Measurements from ENCODE around the gene SRPK2. TPM values are rescaled to one million over a fixed set of nuclear protein-coding genes. Genes with fewer than 3 reads are reported as not detected.
A peak's percentile ranks its signal among the peaks of the same experiment; 100 is the strongest.

Gene SRPK2
- total RNA-seq, 1 experiment from 2014 or later = 21.6 TPM

- no peak overlapping the region for H3K4me2 ChIP-seq (ENCODE audit: low read length)
- H3K4me3 ChIP-seq (ENCODE audit: low read length) = no peak overlapping the region
- intact Hi-C loops (cut with micrococcal nuclease) = loop anchor here (2.0 kb wide), 1 partner anchor 196 kb away; no protein-coding TSS in a partner anchor
- H3K27me3 ChIP-seq (ENCODE audit: low read length) = no peaks in the 10 kb centered on the region
- peak; percentile 27 for DNase-seq
- peaks cover 7% of the 10 kb centered on the region; the same call in 1 of the 2 replicates for H3K79me2 ChIP-seq (ENCODE audit: low read length)
- TF ChIP-seq CTCF (conservative IDR thresholded peaks at IDR 0.05; ENCODE audit: low read depth, low read length) (peak; percentile 59; the same call in 1 of the 2 replicates), EZH2 (IDR thresholded peaks at IDR 0.05; ENCODE audit: low read length, unreplicated experiment) (no peak)
- no peaks in the 10 kb centered on the region for H3K9me2 ChIP-seq (replicated peaks; ENCODE audit: low read length)
- H3K36me3 ChIP-seq (ENCODE audit: low read depth, low read length) = peaks cover 7% of the 10 kb centered on the region; the same call in 1 of the 2 replicates
- H3K27ac ChIP-seq (ENCODE audit: low read length) = no peak overlapping the region
- no peaks in the 10 kb centered on the region for H3F3A ChIP-seq (ENCODE audit: low read length, unreplicated experiment)
- H3K4me1 ChIP-seq (ENCODE audit: insufficient read depth, low read length) = peaks cover 9% of the 10 kb centered on the region
- ChIA-PET CTCF (interaction anchor here (0.6 kb wide), 2 partner anchors 84 to 650 kb away, joined by 3 to 4 read pairs; no protein-coding TSS in a partner anchor), POLR2A (ENCODE audit: unreplicated experiment) (no interaction called here)
- no peaks in the 10 kb centered on the region for H3K9me3 ChIP-seq (ENCODE audit: low read length)
- BruUV-seq (replicated peaks) = no TSS peak
- H3K9ac ChIP-seq (ENCODE audit: low read length) = no peak overlapping the region
- H2AFZ ChIP-seq (ENCODE audit: low read length) = no peak overlapping the region
- peak; percentile 50; the same call in 1 of the 2 replicates for ATAC-seq
- H4K20me1 ChIP-seq (ENCODE audit: low read length) = no peaks in the 10 kb centered on the region
Observed at GRCh38 chr7:105141068-105141467, 247.7 kb downstream of the SRPK2 start.

- no peak overlapping the region for H2AFZ ChIP-seq (ENCODE audit: low read length)
- peaks cover 11% of the 10 kb centered on the region for H3K4me1 ChIP-seq (ENCODE audit: insufficient read depth, low read length)
- H3K9ac ChIP-seq (ENCODE audit: low read length) = no peak overlapping the region
- no peak overlapping the region for H3K4me2 ChIP-seq (ENCODE audit: low read length)
- no peak overlapping the region for H3K27ac ChIP-seq (ENCODE audit: low read length)
- ChIA-PET POLR2A (ENCODE audit: unreplicated experiment) (no interaction called here), CTCF (no interaction called here)
- ATAC-seq = no peak
- DNase-seq = no peak
- peaks cover 7% of the 10 kb centered on the region; the same call in 1 of the 2 replicates for H3K79me2 ChIP-seq (ENCODE audit: low read length)
- H3K9me3 ChIP-seq (ENCODE audit: low read length) = no peaks in the 10 kb centered on the region
- BruUV-seq (replicated peaks) = no TSS peak
- H3K27me3 ChIP-seq (ENCODE audit: low read length) = no peaks in the 10 kb centered on the region
- H3K36me3 ChIP-seq (ENCODE audit: low read depth, low read length) = peaks cover 7% of the 10 kb centered on the region; the same call in 1 of the 2 replicates
- no peaks in the 10 kb centered on the region for H3F3A ChIP-seq (ENCODE audit: low read length, unreplicated experiment)
- intact Hi-C loops (cut with micrococcal nuclease) = no loop called here
- H3K4me3 ChIP-seq (ENCODE audit: low read length) = no peak overlapping the region
- no peaks in the 10 kb centered on the region for H4K20me1 ChIP-seq (ENCODE audit: low read length)
- TF ChIP-seq EZH2 (IDR thresholded peaks at IDR 0.05; ENCODE audit: low read length, unreplicated experiment) = no peak
- TF ChIP-seq EZH2phosphoT487 (IDR thresholded peaks at IDR 0.05; ENCODE audit: borderline replicate concordance, low read length) = no peak
- TF ChIP-seq CTCF (conservative IDR thresholded peaks at IDR 0.05; ENCODE audit: low read depth, low read length) = no peak
- no peaks in the 10 kb centered on the region for H3K9me2 ChIP-seq (replicated peaks; ENCODE audit: low read length)
Observed at GRCh38 chr7:105139381-105139780, 249.3 kb downstream of the SRPK2 start.

- H3K4me1 ChIP-seq (ENCODE audit: insufficient read depth, low read length) = peaks cover 11% of the 10 kb centered on the region
- peaks cover 7% of the 10 kb centered on the region; the same call in 1 of the 2 replicates for H3K79me2 ChIP-seq (ENCODE audit: low read length)
- DNase-seq (no peak), ATAC-seq (no peak)
- H3K27me3 ChIP-seq (ENCODE audit: low read length) = no peaks in the 10 kb centered on the region
- no peaks in the 10 kb centered on the region for H3F3A ChIP-seq (ENCODE audit: low read length, unreplicated experiment)
- ChIA-PET CTCF (no interaction called here), POLR2A (ENCODE audit: unreplicated experiment) (no interaction called here)
- intact Hi-C loops (cut with micrococcal nuclease) = no loop called here
- no peak overlapping the region for H3K27ac ChIP-seq (ENCODE audit: low read length)
- no peak overlapping the region for H3K4me2 ChIP-seq (ENCODE audit: low read length)
- no peaks in the 10 kb centered on the region for H3K9me2 ChIP-seq (replicated peaks; ENCODE audit: low read length)
- H2AFZ ChIP-seq (ENCODE audit: low read length) = no peak overlapping the region
- H3K9me3 ChIP-seq (ENCODE audit: low read length) = no peaks in the 10 kb centered on the region
- H3K36me3 ChIP-seq (ENCODE audit: low read depth, low read length) = peaks cover 7% of the 10 kb centered on the region; the same call in 1 of the 2 replicates
- no peak overlapping the region for H3K9ac ChIP-seq (ENCODE audit: low read length)
- no peak overlapping the region for H3K4me3 ChIP-seq (ENCODE audit: low read length)
- no TSS peak for BruUV-seq (replicated peaks)
- no peaks in the 10 kb centered on the region for H4K20me1 ChIP-seq (ENCODE audit: low read length)
- TF ChIP-seq CTCF (conservative IDR thresholded peaks at IDR 0.05; ENCODE audit: low read depth, low read length) (no peak), EZH2 (IDR thresholded peaks at IDR 0.05; ENCODE audit: low read length, unreplicated experiment) (no peak), EZH2phosphoT487 (IDR thresholded peaks at IDR 0.05; ENCODE audit: borderline replicate concordance, low read length) (no peak)
Observed at GRCh38 chr7:105137898-105138297, 250.8 kb downstream of the SRPK2 start.

All from PC-3 (cell line).